COR-L47 (cell line): ENCODE results near the gene C1orf35.

Experiments
- DNase-seq: peaks from one replicate; lab custom pipeline; 2025; lab: John Stamatoyannopoulos, UW

Gene C1orf35

DNA sequence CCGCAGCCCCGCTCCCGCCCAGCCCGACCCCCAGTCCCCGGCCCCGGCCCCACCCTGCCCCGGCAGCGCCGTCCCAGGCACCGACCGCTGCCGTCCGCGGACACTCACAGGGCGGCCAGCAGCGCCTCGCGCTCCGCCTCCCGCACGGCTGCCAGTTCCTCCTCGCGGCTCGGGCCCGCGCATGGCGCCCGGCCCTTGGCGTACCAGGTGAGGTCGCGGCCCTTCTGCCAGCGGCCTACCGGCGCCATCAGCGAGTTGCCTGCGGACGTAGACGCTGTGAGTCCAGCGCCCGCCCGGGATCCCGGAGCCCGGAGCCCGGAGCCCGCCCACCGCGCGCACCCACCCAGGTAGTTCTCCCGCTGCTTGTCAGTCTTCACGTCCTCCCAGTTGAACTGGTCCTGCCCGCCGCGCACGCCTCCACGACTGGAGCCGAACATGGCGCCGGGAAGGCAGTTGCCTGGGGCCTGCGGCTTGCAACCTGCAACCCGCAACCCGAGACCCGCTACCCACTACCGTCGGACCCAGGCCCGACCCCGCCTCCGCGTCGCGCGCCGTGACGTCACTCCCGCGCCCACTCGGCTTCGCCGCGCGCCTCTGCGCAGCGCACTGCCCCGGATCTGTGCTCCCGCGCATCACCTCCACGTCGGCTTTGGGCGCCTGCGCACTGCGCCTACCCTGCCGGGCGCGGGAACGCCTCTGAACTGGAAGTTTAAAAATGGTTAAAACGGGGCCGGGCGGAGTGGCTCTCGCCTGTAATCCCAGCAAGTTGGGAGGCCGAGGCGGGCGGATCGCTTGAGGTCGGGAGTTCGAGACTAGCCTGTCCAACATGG is at the start of gene C1orf35:
Gene C1orf35, minus strand, starts transcription at position 535 of the 830 bp plus-strand sequence. Its CDS starts 98 bp downstream, at position 437.
- DNase-seq, result peak; percentile 94

DNA sequence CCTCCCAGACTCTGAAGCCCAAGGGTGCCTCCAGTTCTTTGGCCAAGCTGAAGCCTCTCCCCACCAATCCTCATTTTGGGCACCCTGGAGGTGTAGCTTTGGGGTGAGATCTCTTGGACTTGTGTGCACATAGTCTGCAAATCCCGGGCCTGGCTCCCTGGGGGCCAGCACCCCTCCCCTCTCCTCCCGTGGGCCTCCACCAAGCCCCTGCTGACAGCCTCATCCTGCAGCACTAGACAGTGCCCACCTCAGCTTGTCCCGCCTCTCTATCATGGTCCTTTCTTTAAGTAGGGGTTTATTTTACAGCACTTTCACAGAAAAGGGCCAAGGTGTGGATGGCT is 49.8 kb upstream of the C1orf35 start:
- DNase-seq, result no peak

DNA sequence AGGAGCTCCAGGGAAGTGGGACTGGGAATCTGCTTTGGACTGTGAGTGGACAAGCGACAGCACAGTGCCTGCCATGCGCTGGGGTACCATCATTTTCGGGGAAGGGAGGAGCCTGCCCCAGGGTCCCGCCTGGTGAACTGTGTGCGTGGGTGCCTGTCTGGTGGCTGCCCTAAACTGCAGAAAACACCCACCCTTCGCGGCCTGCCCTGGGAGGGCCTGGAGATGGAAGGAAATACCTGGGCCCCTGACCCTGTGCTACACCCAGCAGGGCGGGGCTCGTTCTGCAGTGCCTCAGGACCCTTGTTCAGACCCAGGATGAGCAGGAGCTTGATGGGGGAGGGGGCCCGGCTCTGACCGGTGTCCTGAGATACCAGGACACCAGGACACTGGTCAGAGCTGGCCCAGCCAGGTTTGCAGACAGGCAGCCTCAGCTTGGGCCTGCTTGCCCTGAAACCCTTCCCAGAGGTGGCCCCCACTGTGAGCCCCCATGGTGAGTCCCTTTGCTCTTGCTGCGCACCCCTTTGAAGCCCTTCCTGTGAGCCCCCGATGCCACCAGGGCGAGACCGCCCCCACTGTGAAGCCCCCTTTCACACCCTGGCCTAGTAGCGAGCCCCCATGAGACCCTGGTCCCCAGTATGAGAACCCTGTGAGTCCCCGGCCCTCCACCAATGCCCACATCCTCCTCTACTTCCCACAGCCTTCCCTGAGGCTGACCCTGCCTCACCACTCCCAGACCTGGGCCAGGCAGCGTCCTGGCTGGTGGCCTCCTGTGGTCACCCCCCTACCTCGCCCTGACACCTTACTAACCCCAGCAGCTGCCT is 49.2 kb upstream of the C1orf35 start:
- no peak for DNase-seq

DNA sequence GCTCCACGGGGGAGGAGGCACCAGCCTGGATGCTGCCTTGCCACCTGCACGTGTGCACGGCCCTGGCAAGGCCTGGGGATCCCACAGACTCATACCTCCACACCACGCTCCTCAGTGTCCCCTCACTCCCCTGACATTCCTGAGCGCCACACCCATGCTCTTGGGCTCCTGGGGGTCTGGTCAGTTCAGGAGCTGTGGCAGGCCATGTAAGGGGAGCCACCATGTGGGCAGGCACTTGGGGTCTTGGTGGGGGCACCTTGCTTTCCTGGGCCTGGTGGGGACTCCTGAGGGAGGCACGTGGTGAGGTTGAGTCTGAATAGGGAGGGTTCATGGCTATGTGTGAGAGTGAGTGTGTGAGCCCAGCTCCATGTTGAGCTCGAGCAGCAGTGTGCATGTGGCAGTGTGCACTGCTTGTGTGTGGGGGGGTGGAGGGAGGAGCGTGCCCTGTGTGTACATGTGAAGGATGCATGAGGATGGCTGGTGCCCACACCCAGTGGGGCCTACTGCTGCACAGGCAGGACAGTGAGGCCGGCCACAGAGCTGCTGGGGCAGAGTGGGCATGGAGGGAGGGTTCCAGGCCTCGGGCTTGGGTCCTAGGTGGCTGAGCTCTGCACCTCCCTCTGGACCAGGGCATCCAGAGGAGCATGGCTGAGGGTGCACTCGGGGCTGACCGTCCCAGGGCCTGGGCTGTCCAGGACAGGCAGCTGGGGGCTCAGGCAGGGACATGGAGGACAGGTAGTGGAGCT is 48.2 kb upstream of the C1orf35 start:
- no peak for DNase-seq

DNA sequence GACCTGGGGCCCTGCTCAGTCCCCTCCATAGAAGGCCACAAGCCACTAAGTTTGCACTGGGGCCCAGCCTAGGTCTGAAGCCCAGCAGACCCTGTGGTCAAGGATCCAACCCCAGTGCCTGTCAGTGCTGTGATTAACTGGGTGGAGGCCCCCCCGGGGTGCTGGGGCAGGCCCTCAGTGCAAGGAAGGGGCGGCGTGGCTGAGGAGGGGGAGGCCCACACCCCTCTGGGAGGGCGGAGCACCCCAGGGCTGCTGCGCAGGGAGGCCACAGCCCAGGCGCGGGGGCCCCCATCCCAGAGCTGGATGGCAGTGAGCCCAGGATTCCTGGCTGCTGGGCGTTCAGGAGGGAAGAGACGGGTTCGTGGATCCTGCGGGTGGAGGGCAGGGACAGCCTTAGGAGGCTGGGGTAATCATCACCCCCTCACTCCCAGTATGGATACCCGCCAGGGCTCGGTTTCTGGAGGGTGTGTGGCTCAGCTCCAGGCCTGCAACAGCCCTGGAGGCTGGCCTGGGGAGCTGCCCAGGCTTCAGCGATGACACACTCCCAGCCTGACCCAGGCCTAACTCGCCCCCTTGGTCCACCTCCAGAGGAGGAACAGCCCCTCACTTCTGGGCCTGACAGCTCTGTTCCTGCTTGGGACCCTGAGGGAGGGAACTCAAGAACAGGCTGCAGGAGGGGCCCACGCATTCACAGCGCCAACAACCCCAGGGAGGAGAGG is 47.5 kb upstream of the C1orf35 start:
- no peak for DNase-seq

GRCh38 chr1:228150120-228150460 is 47.0 kb upstream of the C1orf35 start:
- DNase-seq, result no peak

GRCh38 chr1:228149406-228150119 is 46.4 kb upstream of the C1orf35 start, which contains the start of gene GJC2:
TSS of gene GJC2 (plus strand) at chr1:228149930. CDS start at chr1:228157759, 7,829 bp downstream.
- no peak for DNase-seq

GRCh38 chr1:228148935-228149405 is 45.8 kb upstream of the C1orf35 start:
- DNase-seq, result no peak

- no peak for DNase-seq
Measured at GRCh38 chr1:228148196-228148861, 45.2 kb upstream of the C1orf35 start.

GRCh38 chr1:228147768-228148167 is 44.6 kb upstream of the C1orf35 start:
- no peak for DNase-seq

GRCh38 chr1:228147151-228147693 is 44.1 kb upstream of the C1orf35 start:
- no peak for DNase-seq

DNA sequence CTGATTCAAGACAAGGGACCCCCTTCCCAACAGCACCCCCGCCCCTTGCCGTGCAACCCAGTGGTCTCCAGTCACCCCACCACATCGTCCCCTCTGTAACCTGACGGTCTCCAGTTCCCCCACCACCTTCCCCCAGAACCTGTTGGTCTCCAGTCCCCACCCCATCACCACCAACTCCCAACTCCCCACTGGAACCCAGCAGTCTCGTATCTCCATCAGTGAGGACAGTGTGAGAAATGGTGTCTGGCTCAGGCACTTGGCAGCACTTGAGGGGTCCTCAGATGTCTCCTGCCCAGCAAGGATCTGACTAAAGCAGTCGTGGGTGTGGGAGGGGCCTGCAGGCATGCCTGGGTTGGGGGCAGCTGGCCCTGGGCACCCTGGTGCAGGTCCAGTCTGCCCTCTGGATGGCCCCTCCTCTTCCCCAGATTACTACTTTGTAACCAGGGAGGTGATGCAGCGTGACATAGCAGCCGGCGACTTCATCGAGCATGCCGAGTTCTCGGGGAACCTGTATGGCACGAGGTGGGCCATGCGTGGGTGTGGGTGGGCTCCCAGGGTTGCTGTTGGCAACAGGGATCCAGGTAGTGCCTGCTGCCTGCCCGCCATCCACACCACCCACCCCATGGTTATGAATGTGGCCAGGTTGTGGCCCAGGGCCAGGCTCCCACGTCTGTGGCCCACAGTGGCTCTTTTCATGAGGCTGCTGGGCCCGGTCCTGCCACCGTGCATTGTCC is 43.5 kb upstream of the C1orf35 start:
- DNase-seq, result no peak

- DNase-seq, result no peak
Measured at GRCh38 chr1:228145463-228146416, 42.6 kb upstream of the C1orf35 start.

DNA sequence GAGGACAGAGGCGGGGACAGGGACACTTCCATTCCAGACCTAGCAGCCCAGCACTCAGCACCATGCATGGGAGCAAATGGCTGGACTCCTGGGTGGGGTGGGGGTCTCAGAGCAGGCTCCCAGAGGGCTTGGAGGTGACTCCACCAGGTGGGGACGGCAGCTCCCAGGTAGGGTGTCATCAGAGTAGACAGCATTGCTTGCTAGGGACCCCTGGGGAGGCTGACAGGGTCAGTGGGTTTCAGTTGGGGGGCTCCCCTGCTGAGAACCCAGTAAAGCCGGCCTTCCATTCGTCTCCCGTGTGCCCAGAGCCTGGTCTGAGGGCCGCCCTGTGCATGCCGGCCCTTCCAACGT is 41.8 kb upstream of the C1orf35 start:
- no peak for DNase-seq

DNA sequence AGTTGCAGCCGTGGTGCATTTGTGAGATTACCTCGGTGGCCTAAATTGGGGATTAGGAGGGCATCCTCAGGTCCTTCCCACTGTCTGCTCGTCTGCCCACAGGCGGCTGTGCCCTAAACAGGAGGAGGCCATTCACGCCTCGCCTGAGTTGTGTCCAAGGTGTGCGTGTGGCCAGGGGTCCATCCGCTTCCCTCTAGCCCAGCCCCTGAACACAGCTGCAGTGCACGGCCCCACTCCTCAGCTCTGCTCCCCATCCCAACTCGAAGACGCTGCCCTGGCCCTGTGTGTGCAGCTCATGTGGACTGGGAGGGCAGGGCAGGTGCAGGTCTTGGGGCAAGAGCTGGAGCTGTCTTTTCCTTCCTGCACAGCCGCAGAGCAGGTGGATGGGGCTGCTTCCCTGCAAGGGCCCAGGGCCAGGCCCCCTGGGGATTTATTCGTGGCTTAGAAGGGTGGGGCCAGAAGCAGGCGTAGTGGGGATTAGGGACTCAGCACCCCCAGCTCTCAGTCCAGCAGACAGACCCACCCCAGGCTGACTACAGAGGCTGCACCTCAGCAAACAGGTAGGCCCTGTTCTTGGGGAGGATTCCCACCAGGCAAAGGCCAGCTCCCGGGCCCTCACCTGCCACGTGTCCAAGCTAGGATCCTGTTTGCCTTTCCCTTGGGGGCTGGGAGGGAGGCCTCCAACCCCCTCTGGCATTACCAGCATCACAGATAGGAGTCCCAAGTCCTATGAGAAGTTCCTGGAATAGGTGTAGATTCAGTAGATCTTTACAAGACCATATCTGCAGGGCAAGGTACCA is 41.3 kb upstream of the C1orf35 start:
- DNase-seq, result no peak

- no peak for DNase-seq
Measured at GRCh38 chr1:228143480-228144192, 40.5 kb upstream of the C1orf35 start.

- DNase-seq, result peak; percentile 11
Measured at GRCh38 chr1:228142701-228143136, 39.6 kb upstream of the C1orf35 start.
